Fibroblast of villous mesenchyme (primary cell): ENCODE results near the gene PTPRE. TPM values are rescaled to one million over a fixed set of nuclear protein-coding genes. Genes with fewer than 3 reads are reported as not detected.

Source experiments
- DNase-seq: peaks from one replicate; pipeline ENCODE4 v3.0.0-alpha.2; 2010; ENCODE audit warnings: low read depth
- H3K4me3 ChIP-seq: 2 replicates; pipeline ENCODE4 v1.5.1; 2011; ENCODE audit warnings: low read depth, mild to moderate bottlenecking, low read length
- CTCF ChIP-seq: IDR thresholded peaks from 2 replicates; pipeline ENCODE4 v1.5.1; 2012; ENCODE audit warnings: low read depth, mild to moderate bottlenecking, low read length; ENCODE audit not compliant: insufficient read depth
- total RNA-seq: library from RNA; depleted of rRNA; stranded (reverse); fragments of >200 nt; gene quantifications from 2 replicates; pipeline ENCODE4 v1.2.3, GENCODE V29; 2012

Gene PTPRE
- total RNA-seq, 1 donor, result 11.2 TPM

GRCh38 chr10:128055061-128055868 is 148.4 kb downstream of the PTPRE start:
- no peak overlapping the region for H3K4me3 ChIP-seq
- no peak for TF ChIP-seq CTCF
- no peak for DNase-seq

GRCh38 chr10:128056303-128057050 is 149.6 kb downstream of the PTPRE start:
- H3K4me3 ChIP-seq, result no peak overlapping the region
- no peak for DNase-seq
- no peak for TF ChIP-seq CTCF

GRCh38 chr10:128058106-128058749 is 151.3 kb downstream of the PTPRE start:
- no peak for DNase-seq
- H3K4me3 ChIP-seq, result no peak overlapping the region
- TF ChIP-seq CTCF, result no peak

GRCh38 chr10:128058750-128059134 is 151.8 kb downstream of the PTPRE start:
- DNase-seq, result no peak

GRCh38 chr10:128059266-128059981 is 152.5 kb downstream of the PTPRE start:
- DNase-seq, result no peak
- no peak overlapping the region for H3K4me3 ChIP-seq
- TF ChIP-seq CTCF, result no peak

More at GRCh38 chr10:128058750-128059134, 151.8 kb downstream of the PTPRE start:
- TF ChIP-seq CTCF, result no peak
- no peak overlapping the region for H3K4me3 ChIP-seq

- no peak for DNase-seq
- TF ChIP-seq CTCF, result no peak
- H3K4me3 ChIP-seq, result no peak overlapping the region
Observed at GRCh38 chr10:128059982-128060293, 153.0 kb downstream of the PTPRE start.
